ENCODE measurements around the gene SLC6A17. TPM values are rescaled to one million over a fixed set of nuclear protein-coding genes. Genes with fewer than 3 reads are reported as not detected.

SLC6A17 gene
- total and polyA plus RNA-seq, 2 donors (not counting 3 experiments of a cell fraction or from before 2014, with no cell fraction given): 0.03 TPM; not detected in 1

DNA sequence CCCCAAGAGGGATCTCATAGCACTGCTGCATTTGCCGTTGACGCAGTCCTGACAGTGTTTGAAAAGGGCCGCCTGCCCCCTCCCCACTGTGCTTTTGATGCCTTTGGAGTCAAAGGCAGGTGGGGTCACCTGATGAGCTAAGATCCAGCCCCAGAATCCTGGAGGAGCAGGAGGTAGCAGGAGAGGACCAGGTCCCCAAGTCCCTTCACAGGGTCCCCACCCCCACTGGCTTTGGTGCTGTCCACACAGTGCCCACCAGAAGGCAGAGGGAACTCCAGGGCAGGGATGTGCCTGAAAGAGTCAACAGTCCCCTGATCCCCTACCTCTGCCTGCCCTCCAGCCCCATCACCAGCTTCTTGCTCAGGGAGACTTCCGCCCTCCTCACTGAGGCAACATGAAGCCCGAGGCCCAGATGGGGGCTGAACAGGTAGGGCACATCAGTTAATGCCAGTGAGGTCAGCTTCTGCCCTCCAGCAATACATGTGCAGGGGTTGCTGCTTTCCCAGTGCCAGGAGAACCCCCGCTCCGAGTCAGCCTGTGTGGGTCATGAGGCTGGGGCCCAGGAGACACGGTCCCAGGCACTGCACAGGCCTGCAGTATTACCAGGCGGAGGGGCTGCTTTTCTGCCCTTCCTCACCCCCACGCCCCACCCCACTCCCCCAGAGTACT lies 51.0 kb downstream of the SLC6A17 start:
- H3K27ac ChIP-seq (ENCODE audit: insufficient read depth, low read depth, low read length): no peak overlapping the region
- FAIRE-seq (no peak), DNase-seq (ENCODE audit: low read depth, low spot score) (no peak)
- H3K36me3 ChIP-seq (ENCODE audit: control insufficient read depth in 2 of 2, extremely low read depth in 1 of 2, insufficient read depth in 2 of 2, low read length in 2 of 2): no peaks in the 10 kb centered on the region
- POLR2A ChIA-PET: no interaction called here
- no peaks in the 10 kb centered on the region for H3K9me1 ChIP-seq (replicated peaks; ENCODE audit: control insufficient read depth, extremely low read depth, insufficient read depth, low read length)
- TF ChIP-seq GATA2 (IDR thresholded peaks at IDR 0.05; ENCODE audit: insufficient read depth, insufficient read length, low read depth, low read length): no peak
- no peak for TF ChIP-seq JUN (IDR thresholded peaks at IDR 0.05; ENCODE audit: borderline replicate concordance, insufficient read depth, insufficient read length, low read depth)
- TF ChIP-seq MYC (IDR thresholded peaks at IDR 0.05; ENCODE audit: low read depth, low read length): no peak
- TF ChIP-seq, protein P1, sequence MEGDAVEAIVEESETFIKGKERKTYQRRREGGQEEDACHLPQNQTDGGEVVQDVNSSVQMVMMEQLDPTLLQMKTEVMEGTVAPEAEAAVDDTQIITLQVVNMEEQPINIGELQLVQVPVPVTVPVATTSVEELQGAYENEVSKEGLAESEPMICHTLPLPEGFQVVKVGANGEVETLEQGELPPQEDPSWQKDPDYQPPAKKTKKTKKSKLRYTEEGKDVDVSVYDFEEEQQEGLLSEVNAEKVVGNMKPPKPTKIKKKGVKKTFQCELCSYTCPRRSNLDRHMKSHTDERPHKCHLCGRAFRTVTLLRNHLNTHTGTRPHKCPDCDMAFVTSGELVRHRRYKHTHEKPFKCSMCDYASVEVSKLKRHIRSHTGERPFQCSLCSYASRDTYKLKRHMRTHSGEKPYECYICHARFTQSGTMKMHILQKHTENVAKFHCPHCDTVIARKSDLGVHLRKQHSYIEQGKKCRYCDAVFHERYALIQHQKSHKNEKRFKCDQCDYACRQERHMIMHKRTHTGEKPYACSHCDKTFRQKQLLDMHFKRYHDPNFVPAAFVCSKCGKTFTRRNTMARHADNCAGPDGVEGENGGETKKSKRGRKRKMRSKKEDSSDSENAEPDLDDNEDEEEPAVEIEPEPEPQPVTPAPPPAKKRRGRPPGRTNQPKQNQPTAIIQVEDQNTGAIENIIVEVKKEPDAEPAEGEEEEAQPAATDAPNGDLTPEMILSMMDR (IDR thresholded peaks at IDR 0.05; ENCODE audit: extremely low read depth in 1 of 2, insufficient read depth in 1 of 2, low read depth in 1 of 2, low read length in 2 of 2): no peak
- TF ChIP-seq EZH2 (IDR thresholded peaks at IDR 0.05; ENCODE audit: borderline replicate concordance, low read depth, low read length, severe bottlenecking): no peak
- no peak for TF ChIP-seq POLR2AphosphoS5 (IDR thresholded peaks at IDR 0.05; ENCODE audit: insufficient read depth, low read depth, low read length)
- TF ChIP-seq POLR2A (IDR thresholded peaks at IDR 0.05; ENCODE audit: low read depth, low read length): no peak
- TF ChIP-seq, protein P2, sequence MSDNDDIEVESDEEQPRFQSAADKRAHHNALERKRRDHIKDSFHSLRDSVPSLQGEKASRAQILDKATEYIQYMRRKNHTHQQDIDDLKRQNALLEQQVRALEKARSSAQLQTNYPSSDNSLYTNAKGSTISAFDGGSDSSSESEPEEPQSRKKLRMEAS (IDR thresholded peaks at IDR 0.05; ENCODE audit: insufficient read depth, insufficient read length): no peak
- TF ChIP-seq FOS (IDR thresholded peaks at IDR 0.05; ENCODE audit: borderline replicate concordance, insufficient read depth, low read length): no peak
- no peak overlapping the region for H3K4me2 ChIP-seq (ENCODE audit: insufficient read depth, low read length)
- no peak overlapping the region for H2AFZ ChIP-seq (ENCODE audit: low read depth, low read length)
- BruUV-seq (replicated peaks): no TSS peak
- H4K20me1 ChIP-seq (replicated peaks; ENCODE audit: control insufficient read depth, extremely low read depth, insufficient read depth, low read length): no peaks in the 10 kb centered on the region
- peaks cover 4% of the 10 kb centered on the region for H3K4me1 ChIP-seq (ENCODE audit: control insufficient read depth, extremely low read depth, insufficient read depth, low read length)
- CTCF ChIA-PET: interaction anchor here (1.2 to 18.2 kb wide), 6 partner anchors 107 to 295 kb away, joined by 3 to 1577 read pairs (median 55); partner anchors contain the start of gene RBM15
- H3K9me3 ChIP-seq (replicated peaks; ENCODE audit: control insufficient read depth, insufficient read depth, low read length): no peaks in the 10 kb centered on the region
- H3K79me2 ChIP-seq (ENCODE audit: control insufficient read depth, insufficient read depth, low read length): no peaks in the 10 kb centered on the region
- H3K27me3 ChIP-seq (ENCODE audit: control insufficient read depth in 2 of 2, insufficient read depth in 2 of 2, low read length in 2 of 2): no peaks in the 10 kb centered on the region
- intact Hi-C loops (cut with micrococcal nuclease) (no loop called here), dilution Hi-C loops (cut with MboI; ENCODE audit: extremely low pct_ligation_motif_present, low sequenced_read_pairs) (no loop called here)
- H3K9ac ChIP-seq (replicated peaks; ENCODE audit: extremely low read depth, insufficient read depth, low read length): no peak overlapping the region
- no peak overlapping the region for H3K4me3 ChIP-seq (replicated peaks in 1 of 3; ENCODE audit: insufficient read depth in 1 of 3, low read depth in 1 of 3, low read length in 3 of 3)
